Measurements from ENCODE around the gene REC8.
A peak's percentile ranks its signal among the peaks of the same experiment; 100 is the strongest.
"Not testable (repeated sequence)": the region's sequence is repeated elsewhere in the genome, so short reads cannot be mapped to it uniquely, and the experiment has no call there.

Gene REC8

DNA sequence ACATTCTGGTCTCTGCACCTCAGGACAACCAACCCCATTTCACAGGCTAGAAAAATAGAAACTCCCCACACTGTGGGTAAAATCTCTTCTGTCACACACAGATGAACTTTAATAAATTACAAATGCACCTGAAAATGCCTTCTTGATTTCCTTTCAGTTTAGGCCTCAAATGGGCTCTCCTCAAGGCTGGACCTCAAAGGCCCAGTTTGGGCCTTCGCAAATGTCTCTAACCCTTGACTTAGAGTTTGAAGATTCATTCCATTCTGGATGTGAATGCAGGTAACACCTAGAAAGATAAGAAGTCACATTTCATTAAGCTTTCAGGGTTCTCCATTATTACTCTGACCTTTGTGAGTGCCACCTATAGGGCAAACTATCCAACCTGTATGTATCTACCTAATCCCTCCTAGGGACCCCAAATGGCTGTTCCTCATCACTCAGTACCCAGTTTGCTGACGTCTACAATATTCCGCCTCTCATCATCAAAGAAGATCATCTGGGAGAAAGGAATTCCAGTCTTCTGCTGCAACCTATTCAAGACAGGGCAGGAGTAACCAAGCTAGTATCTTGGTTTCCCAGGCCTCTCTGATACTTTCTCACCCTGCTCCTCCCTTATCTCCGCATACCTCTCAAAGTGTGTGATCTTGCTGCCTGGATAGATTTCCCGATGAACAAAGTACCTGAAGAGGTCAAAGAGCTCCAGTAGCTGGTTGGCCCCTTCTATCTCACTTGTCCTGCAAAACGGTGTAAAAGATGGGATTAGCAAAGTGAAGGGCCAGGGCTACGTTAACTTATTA, 42.2 kb downstream of the REC8 start:
- peak overlapping the region; percentile 82 for H3K4me3 ChIP-seq (ENCODE audit: low read depth, low read length)
- no peak for DNase-seq (ENCODE audit: low read depth)
- TF ChIP-seq POLR2A (IDR thresholded peaks at IDR 0.05; ENCODE audit: extremely low read depth, insufficient read length) = no peak
- TF ChIP-seq MYC (IDR thresholded peaks at IDR 0.05; ENCODE audit: low read depth, low read length) = no peak
- TF ChIP-seq, protein P1, sequence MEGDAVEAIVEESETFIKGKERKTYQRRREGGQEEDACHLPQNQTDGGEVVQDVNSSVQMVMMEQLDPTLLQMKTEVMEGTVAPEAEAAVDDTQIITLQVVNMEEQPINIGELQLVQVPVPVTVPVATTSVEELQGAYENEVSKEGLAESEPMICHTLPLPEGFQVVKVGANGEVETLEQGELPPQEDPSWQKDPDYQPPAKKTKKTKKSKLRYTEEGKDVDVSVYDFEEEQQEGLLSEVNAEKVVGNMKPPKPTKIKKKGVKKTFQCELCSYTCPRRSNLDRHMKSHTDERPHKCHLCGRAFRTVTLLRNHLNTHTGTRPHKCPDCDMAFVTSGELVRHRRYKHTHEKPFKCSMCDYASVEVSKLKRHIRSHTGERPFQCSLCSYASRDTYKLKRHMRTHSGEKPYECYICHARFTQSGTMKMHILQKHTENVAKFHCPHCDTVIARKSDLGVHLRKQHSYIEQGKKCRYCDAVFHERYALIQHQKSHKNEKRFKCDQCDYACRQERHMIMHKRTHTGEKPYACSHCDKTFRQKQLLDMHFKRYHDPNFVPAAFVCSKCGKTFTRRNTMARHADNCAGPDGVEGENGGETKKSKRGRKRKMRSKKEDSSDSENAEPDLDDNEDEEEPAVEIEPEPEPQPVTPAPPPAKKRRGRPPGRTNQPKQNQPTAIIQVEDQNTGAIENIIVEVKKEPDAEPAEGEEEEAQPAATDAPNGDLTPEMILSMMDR (IDR thresholded peaks at IDR 0.05; ENCODE audit: low read depth, low read length) = no peak
- no peak for TF ChIP-seq MAX (IDR thresholded peaks at IDR 0.05; ENCODE audit: low read depth, low read length)

DNA sequence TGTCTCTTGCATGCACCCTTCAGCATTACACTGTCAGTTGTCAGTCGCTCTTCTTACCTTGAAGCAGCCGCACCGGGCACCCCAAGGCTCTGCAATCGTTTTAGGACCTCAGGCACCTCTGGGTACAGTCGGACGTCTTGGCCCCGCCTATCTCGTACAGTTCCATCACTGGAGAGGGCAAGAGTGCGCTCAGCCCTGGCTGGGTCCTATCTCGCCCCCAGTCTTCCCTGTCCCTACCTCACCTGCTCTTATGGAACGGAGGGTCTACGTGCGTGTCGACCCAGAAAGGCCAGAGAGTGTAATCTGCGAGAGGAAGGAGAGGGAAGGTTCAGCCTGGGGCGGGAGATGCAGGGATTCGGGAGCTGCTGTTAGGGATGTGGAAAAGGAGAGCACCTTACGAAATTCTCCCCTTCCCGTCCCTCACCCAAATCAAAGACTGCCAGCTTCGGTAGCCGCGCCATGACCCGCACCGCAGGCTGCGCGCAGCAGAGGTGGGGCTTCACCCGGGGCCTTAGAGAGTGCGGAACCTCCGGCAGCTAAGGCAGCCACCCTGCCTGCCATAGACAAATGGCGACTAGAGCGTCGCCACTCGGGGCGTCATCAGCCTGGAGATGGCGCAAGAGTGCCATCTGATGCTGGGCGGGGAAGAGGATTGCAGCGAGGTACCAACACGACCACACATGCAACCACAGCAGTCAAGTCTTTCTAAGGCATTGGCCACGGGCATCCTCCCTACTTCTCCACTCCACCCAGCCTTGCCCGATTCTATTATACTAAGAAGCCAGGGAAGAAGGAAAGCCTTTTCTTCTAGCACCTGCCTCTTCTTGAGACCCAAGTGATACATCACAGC, 43.8 kb downstream of the REC8 start, which contains the start of gene MDP1:
MDP1 (minus strand) TSS at position 572 of the 850 bp plus-strand sequence; CDS start at position 461, 111 bp downstream.
- peak within 1 kb of the TSS; percentile 79 for H3K4me3 ChIP-seq (ENCODE audit: low read depth, low read length)
- TF ChIP-seq, protein P1 (IDR thresholded peaks at IDR 0.05; ENCODE audit: low read depth, low read length) = peak; percentile 52
- TF ChIP-seq POLR2A (IDR thresholded peaks at IDR 0.05; ENCODE audit: extremely low read depth, insufficient read length) (peak; percentile 70), MYC (IDR thresholded peaks at IDR 0.05; ENCODE audit: low read depth, low read length) (peak; percentile 94), MAX (IDR thresholded peaks at IDR 0.05; ENCODE audit: low read depth, low read length) (peak; percentile 91)
- peak; percentile 96 for DNase-seq (ENCODE audit: low read depth)

- TF ChIP-seq POLR2A (IDR thresholded peaks at IDR 0.05; ENCODE audit: extremely low read depth, insufficient read length) = no peak
- no peak for TF ChIP-seq MYC (IDR thresholded peaks at IDR 0.05; ENCODE audit: low read depth, low read length)
- TF ChIP-seq MAX (IDR thresholded peaks at IDR 0.05; ENCODE audit: low read depth, low read length) = no peak
- TF ChIP-seq, protein P1 (IDR thresholded peaks at IDR 0.05; ENCODE audit: low read depth, low read length) = no peak
- H3K4me3 ChIP-seq (ENCODE audit: low read depth, low read length) = peak overlapping the region; percentile 79
- no peak for DNase-seq (ENCODE audit: low read depth)
These were observed 44.4 kb downstream of the REC8 start for GRCh38 chr14:24216345-24216699.

GRCh38 chr14:24216876-24217275, 45.0 kb downstream of the REC8 start:
- not testable (repeated sequence) for H3K4me3 ChIP-seq (ENCODE audit: low read depth, low read length); DNase-seq (ENCODE audit: low read depth)

- TF ChIP-seq MAX (IDR thresholded peaks at IDR 0.05; ENCODE audit: low read depth, low read length) (no peak), MYC (IDR thresholded peaks at IDR 0.05; ENCODE audit: low read depth, low read length) (no peak), POLR2A (IDR thresholded peaks at IDR 0.05; ENCODE audit: extremely low read depth, insufficient read length) (no peak)
- TF ChIP-seq, protein P1 (IDR thresholded peaks at IDR 0.05; ENCODE audit: low read depth, low read length) = no peak
- no peak overlapping the region for H3K4me3 ChIP-seq (ENCODE audit: low read depth, low read length)
- DNase-seq (ENCODE audit: low read depth) = no peak
These were observed 47.2 kb downstream of the REC8 start for GRCh38 chr14:24219080-24219479.

GRCh38 chr14:24219521-24219920, 47.6 kb downstream of the REC8 start:
- TF ChIP-seq MAX (IDR thresholded peaks at IDR 0.05; ENCODE audit: low read depth, low read length) (no peak), MYC (IDR thresholded peaks at IDR 0.05; ENCODE audit: low read depth, low read length) (no peak), POLR2A (IDR thresholded peaks at IDR 0.05; ENCODE audit: extremely low read depth, insufficient read length) (no peak)
- TF ChIP-seq, protein P1 (IDR thresholded peaks at IDR 0.05; ENCODE audit: low read depth, low read length) = no peak
- no peak for DNase-seq (ENCODE audit: low read depth)
- no peak overlapping the region for H3K4me3 ChIP-seq (ENCODE audit: low read depth, low read length)

DNA sequence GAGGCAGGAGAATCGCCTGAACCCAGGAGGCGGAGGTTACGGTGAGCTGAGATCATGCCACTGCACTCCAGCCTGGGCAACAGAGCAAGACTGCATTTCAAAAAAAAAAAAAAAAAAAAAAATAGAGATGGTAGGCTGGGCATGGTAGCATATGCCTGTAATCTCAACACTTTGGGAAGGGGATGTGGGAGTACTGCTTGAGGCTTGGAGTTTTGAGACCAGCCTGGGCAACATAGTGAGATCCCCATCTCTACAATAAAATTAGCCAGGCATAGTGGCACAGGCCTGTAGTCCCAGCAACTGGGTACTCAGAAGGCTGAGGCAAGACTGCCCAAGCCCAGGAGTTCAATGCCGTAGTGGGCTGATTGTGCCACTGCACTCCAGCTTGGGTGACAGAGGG, 51.1 kb downstream of the REC8 start:
- DNase-seq (ENCODE audit: low read depth); H3K4me3 ChIP-seq (ENCODE audit: low read depth, low read length): not testable (repeated sequence)
